GM18526 (cell line): ENCODE results near the gene CLEC18C.

Source experiments
- POLR2A ChIP-seq: IDR thresholded peaks from 3 replicates; pipeline ENCODE4 v1.6.1; 2011; ENCODE audit not compliant: insufficient read length; ENCODE audit errors: extremely low read depth

Gene CLEC18C

GRCh38 chr16:70163596-70163995 lies 10.0 kb upstream of the CLEC18C start:
- TF ChIP-seq POLR2A, result no peak
